NCI-H524 treated with DMSO at 0.1 percent for 48 hours (cell line): ENCODE measurements around the gene GULP1.
"Not testable (repeated sequence)": the region's sequence is repeated elsewhere in the genome, so short reads cannot be mapped to it uniquely, and the experiment has no call there.

ENCODE experiments used
- DNase-seq: peaks from one replicate; lab custom pipeline; 2025; lab: John Stamatoyannopoulos, UW

The GULP1 gene

DNA sequence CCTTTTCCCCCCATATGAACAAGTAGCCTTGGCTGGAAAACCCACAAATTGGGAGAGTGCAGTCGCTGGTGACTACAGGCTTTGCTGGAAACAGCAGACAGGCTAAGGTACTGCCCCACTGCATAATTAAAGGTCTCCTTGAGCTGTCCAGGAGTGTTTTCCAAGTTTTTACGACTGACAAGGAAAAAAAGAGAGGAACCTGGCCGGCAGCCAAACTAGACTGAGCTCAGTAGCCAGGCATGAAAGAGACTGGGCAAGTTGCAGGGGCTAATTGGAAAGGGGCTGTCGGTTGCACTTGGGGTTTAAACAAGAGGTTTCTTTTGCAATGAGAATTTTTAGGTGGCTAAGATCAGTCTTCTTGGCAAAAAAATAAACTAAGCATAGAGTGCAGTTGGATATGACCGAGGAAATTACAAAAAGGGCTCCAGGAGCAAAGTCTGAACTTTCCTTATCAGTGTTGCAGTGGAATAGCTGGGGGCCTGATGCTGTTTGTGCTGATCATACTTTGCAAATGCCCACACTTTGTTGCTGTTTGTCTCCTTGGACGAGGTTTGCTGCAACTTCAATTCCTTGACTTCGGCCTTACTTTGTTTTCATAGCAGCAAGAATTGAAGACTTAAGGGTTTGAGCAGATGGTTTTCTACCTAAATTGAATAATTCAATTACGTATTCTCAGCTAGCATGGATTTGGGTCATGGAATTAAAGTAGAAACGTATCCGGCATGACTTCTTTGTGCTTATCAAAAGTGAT, 2.1 kb downstream of the GULP1 start:
- peak; percentile 28 for DNase-seq

DNA sequence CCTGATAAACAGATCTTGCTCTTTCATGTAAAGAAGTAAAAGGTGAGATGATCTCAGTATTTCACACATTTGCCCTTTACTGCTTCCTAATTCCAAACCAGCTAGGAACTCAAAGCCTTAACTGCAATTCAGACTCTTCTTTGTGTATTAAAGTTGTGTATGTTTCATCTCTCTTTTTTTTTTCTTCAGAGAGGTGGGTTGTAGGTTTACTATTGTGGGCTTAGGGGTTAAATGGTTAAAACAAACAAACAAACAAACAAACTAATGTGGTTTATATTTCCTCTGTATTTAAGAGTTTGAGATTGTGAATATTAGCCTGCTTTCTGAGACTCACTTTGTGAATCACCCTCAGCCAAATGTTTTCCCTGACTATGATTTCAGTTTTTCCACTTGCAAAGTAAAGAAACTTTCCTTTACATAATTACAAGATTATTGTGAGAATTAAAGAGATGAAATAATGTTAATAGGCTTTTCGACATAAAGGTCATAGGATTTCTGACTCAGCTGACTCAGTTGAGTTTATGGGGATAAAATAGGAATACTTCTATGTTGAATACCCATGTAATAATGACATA, 2.8 kb downstream of the GULP1 start:
- no peak for DNase-seq

DNA sequence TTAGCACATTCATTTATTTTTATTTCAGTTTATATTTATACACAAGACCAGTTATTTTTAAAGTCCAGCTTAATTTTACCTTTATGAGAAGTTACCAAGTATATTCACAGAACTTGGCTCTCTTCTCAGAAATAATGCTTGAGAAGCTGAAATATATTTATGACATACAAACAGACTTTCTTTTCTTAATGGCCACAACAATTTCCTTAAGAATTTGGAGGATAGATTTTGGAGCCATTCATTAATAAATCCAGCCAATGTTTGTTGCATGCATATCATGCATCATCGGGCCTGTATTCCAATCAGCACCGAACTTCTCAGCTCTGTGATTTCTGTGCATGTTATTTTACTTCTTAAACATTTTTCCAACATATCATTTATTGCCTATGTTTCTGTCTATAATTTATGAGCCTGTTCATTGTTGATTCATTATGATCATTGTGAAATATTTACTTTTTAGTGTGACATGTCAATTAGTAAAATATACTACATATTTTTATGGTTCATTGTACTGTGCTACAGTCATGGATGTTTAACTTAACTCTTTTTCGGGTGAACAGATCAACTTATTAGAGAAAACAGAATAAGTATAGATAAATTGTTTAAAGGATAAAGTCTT, 3.5 kb downstream of the GULP1 start:
- no peak for DNase-seq

DNA sequence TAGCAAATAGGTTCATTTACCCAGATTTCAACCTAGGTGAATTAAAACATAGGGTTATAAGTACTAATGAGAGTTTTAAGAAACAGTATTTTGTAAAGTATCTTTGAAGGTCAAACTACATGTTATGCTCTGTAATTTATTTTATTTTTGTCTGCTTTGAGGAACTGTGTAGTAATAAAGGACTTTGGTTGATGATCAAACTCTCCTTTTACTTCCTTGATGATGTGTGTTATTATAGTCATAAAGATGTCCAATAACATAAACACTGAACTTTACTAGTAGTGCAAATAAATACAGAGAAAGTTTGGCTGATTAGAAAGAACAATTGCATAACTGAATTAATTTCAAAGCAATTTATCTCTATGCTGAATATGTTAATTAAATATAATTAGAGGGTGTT, 6.3 kb downstream of the GULP1 start:
- no peak for DNase-seq

DNA sequence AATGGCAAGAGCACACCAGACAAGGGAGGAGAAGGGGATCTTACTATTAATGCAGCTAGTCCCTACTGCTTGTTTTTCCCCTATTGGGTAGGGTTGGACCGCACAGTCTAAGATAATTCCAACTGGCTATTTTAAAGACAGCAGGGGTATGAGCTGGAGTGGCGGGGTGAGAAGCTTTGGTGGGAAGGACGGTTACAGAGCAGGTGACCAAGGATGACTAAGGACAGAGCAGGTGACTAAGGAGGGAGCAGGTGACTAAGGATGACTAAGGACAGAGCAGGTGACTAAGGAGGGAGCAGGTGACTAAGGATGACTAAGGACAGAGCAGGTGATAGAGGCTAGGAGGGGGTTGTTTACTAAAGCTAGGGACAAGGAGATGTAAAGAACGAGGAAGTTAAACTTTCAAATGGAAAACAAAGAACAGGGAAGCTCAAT, 7.3 kb downstream of the GULP1 start:
- DNase-seq = not testable (repeated sequence)

DNA sequence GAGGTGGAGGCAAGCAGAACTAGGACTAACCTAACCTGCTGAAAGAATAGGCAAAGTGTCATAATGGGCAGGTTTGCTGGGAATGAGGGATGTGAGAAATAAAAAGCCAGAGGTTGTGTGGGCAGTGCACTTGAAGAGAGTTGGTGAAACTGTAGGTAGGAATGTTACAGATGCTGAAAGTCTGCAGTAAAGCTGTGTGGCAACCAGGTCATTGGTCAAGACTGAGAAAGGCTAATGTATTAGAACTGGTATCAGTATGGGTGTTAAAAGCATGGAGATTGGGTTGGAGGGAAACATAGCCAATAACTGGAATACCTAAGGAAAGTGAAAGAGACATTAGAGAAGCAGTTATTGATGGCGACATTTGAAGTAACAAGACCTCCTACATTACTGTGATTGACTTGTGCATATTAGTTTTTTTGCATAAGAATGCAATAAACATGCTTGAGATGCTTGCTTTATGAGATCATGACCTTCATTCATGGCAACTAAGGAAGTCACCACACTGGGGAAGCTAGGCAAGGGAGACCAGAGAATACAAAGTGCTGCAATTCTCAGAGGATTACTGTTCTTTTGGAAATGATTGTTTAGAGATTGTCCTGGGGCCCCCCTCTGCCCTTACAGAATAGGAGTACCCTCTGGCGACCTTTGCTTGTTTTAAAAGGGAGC, 11.8 kb downstream of the GULP1 start:
- no peak for DNase-seq

DNA sequence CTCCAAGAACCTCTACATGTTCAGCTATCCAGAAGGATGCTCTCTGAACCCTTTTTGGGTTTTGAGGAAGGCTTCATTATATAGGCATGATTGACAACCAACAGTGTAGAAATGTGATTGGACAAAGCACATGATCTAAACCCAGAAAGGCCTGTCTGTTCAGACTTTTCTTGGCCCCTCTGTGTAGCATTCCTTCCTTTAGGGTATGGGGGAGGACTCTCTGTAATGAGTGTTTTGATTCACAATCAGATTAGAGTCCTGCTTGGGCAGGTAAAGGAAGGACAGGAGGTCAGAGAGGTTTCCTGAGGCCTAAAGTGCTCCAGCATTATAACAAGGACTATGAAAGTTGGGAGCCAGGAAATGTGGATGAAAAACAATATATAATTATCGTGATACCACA, 13.6 kb downstream of the GULP1 start:
- no peak for DNase-seq

DNA sequence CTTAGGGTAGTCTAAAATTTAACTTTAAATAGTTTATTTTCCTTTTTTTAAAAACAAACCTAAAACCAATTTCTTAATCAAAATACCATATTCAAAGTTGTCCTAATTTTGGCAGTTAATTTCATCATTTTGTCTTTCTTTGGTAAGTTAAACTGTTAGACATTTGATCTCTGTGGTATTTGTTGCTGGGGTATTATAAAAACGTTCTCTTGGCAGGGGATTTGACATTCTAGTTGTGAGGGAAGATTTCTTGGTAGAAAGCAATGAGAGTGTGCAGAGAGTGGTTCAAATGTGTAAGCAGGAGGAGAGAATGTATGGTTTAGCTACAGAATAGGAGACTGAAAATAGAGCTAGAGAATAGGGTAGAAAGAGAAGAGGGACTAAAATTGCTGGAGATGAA, 14.6 kb downstream of the GULP1 start:
- no peak for DNase-seq

DNA sequence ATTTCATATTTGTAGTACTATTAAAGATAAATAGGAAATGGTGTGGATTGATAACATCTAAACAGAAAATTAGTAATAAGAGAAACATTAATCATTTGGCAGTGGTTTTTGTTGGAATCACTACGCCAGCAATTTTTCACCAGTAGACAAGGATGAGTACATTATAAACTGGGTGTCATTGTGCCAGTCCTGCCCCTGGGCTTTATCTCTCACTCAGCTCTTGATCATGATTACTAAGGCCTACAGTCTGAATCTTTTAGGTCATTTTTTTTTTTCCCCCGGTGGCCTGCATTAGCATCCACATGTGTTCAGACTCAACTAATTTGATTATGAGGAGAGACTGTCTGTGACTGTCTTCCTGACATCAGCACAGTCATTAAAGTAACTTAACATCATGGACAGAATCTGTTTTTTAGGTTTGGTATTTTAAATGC, 16.2 kb downstream of the GULP1 start:
- DNase-seq = no peak

DNA sequence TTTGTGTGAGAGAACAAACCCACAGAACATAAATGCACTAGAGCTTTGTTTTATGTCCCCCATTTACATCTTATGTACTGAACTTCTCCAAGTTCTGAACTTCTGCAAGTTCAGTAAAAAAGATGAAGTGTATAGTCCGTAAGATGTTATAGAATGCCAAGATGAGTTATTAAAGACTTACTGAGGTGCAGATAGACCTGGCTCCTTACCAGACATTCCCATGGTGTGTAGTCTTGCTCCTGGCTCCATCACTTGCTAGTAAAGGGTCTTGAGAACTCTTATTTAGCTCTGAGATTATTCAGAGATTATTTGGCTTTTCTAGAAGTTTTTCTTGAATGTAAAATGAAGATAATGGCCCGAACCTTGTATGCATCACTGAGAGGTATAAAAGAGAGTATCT, 16.8 kb downstream of the GULP1 start:
- DNase-seq = no peak

DNA sequence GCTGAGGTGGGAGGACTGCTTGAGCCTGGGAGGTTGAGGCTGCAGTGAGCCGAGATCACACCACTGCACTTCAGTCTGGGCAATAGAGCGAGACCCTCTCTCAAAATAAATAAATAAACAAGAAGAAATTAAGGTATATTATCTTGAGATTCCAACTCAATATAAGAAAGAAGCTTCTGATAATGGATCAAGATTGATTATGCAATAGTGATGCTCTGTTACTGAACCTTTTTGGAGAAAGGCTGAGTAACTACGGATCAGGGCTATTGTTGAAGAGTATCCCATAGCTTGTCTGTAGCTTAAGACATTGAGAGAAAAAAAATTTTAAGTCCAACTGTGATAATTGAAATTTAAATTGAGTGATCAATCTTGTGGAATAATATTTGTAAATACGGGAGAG, 17.7 kb downstream of the GULP1 start:
- DNase-seq = no peak

DNA sequence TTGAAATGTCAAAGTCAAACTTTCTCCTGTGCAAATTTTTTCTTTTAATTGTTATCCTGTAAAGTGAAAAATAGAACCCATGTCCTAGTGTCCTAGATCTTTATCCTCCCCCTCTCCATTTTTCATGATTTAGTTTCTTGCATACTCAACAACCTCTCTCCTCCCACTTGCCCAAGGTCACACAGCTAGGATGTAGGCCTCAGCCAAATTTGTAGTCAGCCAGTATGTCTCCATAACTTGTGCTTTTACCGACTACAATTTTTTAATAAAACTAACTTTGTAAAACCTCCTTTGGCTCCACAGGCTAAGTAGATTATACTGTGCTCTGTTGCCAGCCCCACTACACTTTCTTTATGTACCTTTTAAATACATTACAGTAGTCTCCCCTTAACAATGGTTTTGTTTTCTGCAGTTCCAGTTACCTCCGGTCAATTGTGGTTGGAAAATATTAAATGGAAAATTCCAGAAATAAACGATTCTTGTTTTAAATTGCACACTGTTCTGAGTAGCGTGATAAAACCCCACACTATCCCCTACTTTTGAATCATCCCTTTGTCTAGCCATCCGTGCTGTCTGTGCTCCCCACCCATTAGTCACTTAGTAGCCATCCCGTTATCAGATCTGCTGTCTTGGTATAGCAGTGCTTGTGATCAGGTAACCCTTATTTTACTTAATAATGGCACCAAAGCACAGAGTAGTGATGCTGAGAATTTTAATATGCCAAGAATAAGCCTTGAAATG, 22.8 kb downstream of the GULP1 start:
- DNase-seq = no peak

DNA sequence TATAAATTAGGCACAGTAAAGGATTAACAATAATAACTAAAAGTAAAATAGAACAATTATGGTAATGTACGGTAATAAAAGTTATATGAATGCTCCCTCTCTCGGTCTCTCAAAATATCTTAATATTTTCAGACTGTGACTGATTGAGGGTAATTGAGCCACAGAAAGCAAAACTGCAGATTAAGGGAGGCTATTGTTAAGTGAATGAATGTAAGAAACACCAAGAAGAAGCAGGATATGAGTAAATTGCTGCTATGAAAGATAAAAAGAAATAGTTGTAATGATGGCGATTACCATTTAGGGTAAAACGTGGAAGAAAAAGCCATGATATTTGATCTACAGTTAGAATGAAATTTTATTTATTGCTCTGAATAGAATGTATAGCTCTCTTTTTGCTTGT, 24.1 kb downstream of the GULP1 start:
- no peak for DNase-seq

DNA sequence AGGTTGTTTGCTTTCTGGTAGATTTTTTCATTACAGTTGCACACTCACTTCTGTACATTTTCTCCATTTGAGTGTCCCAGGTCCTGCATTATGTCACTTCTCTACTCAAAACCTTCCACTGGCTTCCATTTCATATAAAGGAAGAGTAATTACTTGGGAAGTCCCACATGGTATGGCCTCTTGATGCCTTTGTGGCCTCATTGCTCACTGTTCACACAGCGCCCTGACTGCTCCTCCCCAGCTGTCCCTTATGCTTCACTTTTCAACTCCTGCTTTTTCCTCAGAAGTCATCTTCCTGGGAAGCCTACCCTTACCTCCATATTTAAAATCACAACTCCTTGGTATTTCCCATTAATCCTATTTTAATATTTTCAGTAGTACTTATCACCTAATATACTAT, 24.7 kb downstream of the GULP1 start:
- no peak for DNase-seq

DNA sequence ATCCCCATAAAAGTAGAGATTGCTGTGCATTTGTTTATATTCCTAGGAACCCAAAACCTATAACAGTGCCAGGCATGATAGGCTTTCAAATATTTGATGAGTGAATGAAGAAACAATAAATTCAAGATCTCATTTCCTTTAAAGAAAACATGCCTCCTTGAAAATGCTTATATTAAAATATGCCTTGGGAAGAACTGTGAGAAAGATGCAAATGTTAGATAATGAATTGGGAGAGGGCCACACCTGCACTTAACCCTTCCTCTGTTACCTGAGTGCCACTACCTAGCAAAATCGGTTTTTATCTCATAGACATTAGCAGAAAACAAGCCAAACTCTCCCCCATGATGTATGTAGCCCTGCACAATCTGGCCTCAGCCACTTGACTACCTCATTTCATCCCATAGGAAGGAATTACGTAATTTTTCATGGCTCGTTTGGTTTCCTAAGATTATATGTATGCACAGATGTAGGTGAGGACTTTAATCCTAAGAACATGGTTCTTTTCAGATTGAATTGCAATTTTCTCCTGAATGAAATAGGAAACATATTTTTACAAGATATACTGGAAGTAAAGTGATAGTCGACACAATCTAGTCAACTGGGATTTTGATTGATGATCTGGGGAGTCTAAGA, 25.2 kb downstream of the GULP1 start:
- no peak for DNase-seq

DNA sequence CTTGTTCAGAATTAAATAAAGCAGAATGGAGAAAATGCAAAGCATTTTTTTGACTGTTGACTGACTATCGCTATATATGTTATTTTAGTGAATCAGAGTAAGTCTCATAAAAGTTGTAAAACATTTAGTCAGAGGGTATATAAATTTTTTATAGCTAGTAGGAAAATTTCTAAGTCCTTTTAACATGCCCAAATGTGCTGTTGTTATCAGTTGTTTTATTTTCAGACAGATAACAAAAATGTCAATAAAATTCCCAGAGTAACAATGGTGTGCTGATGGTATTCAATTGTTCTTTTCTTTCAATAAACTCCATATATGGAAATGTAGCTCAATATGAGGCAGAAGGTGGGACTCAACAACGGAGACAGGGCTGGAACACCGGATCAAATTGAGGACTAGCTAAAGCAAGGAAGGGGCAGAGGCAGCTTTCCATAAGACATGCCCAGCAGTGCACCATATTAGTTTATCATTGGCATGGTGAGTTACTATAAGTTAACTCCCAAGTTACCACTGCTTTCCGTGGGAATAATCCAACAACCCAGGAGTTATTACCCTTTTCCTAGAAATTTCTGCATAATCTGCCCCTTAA, 26.6 kb downstream of the GULP1 start:
- DNase-seq = no peak

DNA sequence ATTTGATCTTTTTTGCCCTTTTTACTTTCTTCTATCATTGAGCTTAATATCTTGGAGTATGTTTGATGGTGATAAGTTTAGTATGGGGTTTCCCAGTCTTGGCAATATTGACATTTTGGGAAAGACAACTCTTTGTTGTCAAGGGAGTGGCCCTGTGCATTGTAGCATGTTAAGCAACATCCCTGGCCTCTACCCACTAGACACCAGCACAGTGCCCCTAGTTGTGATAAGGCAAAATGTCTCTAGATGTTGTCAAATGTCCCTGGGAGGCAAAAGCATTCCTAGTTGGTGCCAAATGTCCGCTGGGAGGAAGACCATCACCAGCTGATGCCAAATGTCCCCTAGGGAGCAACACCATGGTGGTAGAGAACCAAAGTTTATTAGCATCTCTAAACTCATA, 28.2 kb downstream of the GULP1 start:
- no peak for DNase-seq

DNA sequence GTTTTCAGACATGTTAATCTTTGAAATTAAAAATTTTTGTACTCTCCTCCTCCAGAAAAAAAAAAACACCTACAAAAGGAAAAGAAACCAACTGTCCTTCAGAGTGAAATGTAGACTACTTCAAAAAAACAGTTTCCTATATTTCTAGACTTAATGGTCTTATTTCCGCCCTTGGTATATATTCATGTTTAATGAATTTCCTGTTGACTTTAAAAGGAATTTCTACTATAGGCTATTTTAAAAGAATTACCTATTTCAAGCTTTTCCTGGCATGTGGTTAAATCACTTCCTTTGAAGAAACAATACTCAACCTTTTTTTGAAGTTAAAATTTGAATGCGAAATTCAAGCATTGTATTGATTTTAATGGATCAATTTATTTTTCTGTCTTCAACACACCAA, 29.2 kb downstream of the GULP1 start:
- DNase-seq = no peak

DNA sequence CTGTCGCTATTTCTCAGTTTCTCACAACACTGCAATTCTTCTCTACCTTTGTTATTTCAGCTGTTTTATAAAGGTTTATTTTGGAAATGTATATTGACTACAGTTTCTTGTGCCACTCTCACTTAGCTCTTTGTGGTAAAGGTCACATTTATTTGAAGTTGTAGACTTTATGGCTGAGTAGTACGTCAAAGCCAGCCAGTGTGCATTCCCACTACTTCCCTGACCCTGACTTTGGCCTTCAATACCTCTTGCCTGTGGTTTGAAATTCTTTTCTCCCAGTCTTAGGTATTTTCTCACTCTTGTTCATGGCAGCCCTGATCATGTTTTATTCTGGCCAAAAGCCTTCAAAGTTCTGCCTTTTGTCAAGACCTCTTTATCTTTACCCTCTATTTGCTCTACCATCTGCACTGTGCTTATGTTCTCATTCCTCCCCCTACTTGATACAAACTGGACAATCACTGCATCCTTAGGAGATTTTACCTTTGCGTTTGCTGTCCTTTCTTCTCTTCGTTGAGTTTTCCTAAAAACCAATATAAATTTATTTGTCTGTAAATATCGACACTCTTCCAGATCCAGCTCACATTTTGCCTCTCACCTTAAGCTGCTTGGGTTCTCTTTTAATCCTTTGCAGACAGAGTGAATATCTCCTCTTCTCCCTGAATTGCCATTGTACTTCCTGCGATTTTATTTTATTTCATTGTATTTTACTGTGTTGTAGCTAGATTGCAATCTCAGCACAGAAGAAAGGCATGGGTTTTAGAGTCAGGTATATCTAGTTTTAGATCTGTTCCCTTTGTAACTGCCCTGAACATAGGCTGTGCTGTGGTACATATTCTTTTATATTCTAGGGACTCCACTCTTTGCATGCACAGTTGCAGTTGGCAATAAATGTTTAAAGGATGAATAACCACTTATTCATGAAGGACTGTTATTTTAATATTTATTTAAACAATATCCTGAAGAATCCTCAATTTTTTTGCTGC, 31.2 kb downstream of the GULP1 start:
- no peak for DNase-seq

DNA sequence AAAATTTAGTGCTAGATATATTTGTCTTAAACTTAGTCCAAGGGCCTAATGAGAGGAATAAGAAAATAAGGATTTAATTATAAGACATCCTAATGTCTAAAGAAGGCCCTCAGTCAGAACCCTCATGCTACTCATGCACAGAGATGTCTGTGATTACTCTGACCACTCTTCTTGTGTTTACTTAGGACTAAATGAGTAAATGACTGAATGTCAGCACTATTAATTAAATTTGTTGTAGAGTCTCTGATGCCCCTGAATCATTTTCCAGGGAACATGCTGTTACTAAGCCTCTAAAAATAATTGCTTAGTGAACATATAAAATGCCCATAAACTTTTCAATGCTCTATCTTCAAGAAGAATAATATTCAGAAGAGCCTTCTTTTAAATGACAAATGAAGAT, 32.4 kb downstream of the GULP1 start:
- DNase-seq = no peak
